GM23338 (cell line): ENCODE results near the gene GAA. TPM values are rescaled to one million over a fixed set of nuclear protein-coding genes. Genes with fewer than 3 reads are reported as not detected.

Experiments
- ATAC-seq: fragments of 200-7000 bp; cut with Tn5 transposase; 3 replicates; pipeline ENCODE4 v1.9.1; 2020
- DNase-seq: peaks from one replicate; pipeline ENCODE4 v3.0.0-alpha.2; 2015; ENCODE audit warnings: low spot score
- H2AFZ ChIP-seq: fragments of 200-600 bp; sonication (generic); 2 replicates; pipeline ENCODE4 v1.8.0; 2016; ENCODE audit warnings: antibody characterized with exemption, mild to moderate bottlenecking, moderate library complexity
- H3F3A ChIP-seq: fragments of 200-600 bp; sonication (generic); replicated peaks from 2 replicates; pipeline ENCODE4 v1.8.0; 2017; ENCODE audit warnings: antibody characterized with exemption, mixed run types, low read depth
- H3K27ac ChIP-seq: fragments of 200-600 bp; sonication (generic); 2 replicates; pipeline ENCODE4 v1.6.1; 2016; ENCODE audit warnings: low read depth
- H3K27me3 ChIP-seq: fragments of 200-600 bp; sonication (generic); 2 replicates; pipeline ENCODE4 v1.8.0; 2016; ENCODE audit warnings: mild to moderate bottlenecking, mixed run types, moderate library complexity; ENCODE audit not compliant: insufficient read depth
- H3K36me3 ChIP-seq: fragments of 200-600 bp; sonication (generic); 2 replicates; pipeline ENCODE4 v1.8.0; 2016; ENCODE audit warnings: mild to moderate bottlenecking; ENCODE audit not compliant: insufficient read depth
- H3K4me1 ChIP-seq: fragments of 200-600 bp; sonication (generic); 2 replicates; pipeline ENCODE4 v1.8.0; 2016; ENCODE audit warnings: mild to moderate bottlenecking, moderate library complexity; ENCODE audit not compliant: insufficient read depth
- H3K4me2 ChIP-seq: fragments of 200-600 bp; sonication (generic); 2 replicates; pipeline ENCODE4 v1.7.1; 2017; ENCODE audit warnings: mixed run types
- H3K4me3 ChIP-seq: fragments of 200-600 bp; sonication (generic); 2 replicates; pipeline ENCODE4 v1.6.1; 2016; ENCODE audit warnings: mixed run types
- H3K79me2 ChIP-seq: fragments of 200-600 bp; sonication (generic); replicated peaks from 2 replicates; pipeline ENCODE4 v1.8.0; 2017; ENCODE audit warnings: mild to moderate bottlenecking; ENCODE audit not compliant: insufficient read depth
- H3K9me2 ChIP-seq: fragments of 200-600 bp; sonication (generic); 2 replicates; pipeline ENCODE4 v1.8.0; 2017; ENCODE audit not compliant: insufficient read depth
- H4K20me1 ChIP-seq: fragments of 200-600 bp; sonication (generic); replicated peaks from 2 replicates; pipeline ENCODE4 v1.8.0; 2017; ENCODE audit warnings: mild to moderate bottlenecking; ENCODE audit not compliant: insufficient read depth
- H3K27ac Mint-ChIP-seq: 2 replicates; pipeline ENCODE4 v1.8.0; 2020; ENCODE audit warnings: inconsistent platforms, mild to moderate bottlenecking, moderate library complexity, mixed read lengths
- H3K27me3 Mint-ChIP-seq: 3 replicates; pipeline ENCODE4 v1.8.0; 2022; ENCODE audit warnings: low read depth, mild to moderate bottlenecking, moderate library complexity, mixed read lengths, inconsistent platforms; ENCODE audit not compliant: insufficient read depth, poor library complexity
- H3K36me3 Mint-ChIP-seq: 3 replicates; pipeline ENCODE4 v1.8.0; 2021; ENCODE audit warnings: low read depth, mild to moderate bottlenecking, inconsistent platforms, moderate library complexity, mixed read lengths
- H3K4me1 Mint-ChIP-seq: 3 replicates; pipeline ENCODE4 v1.8.0; 2020; ENCODE audit warnings: mild to moderate bottlenecking, inconsistent platforms, mixed read lengths
- H3K4me3 Mint-ChIP-seq: 3 replicates; pipeline ENCODE4 v1.8.0; 2021; ENCODE audit warnings: moderate library complexity, mild to moderate bottlenecking, inconsistent platforms, mixed read lengths
- H3K9me3 Mint-ChIP-seq: 3 replicates; pipeline ENCODE4 v1.8.0; 2020; ENCODE audit warnings: moderate library complexity, mild to moderate bottlenecking, inconsistent platforms, mixed read lengths
- ETS1 ChIP-seq: IDR thresholded peaks from 2 replicates; pipeline ENCODE4 v1.6.1; 2016; ENCODE audit warnings: antibody characterized with exemption
- JUNB ChIP-seq: IDR thresholded peaks from one replicate; pipeline ENCODE4 v1.6.1; 2016; ENCODE audit warnings: antibody characterized with exemption; ENCODE audit not compliant: unreplicated experiment
- NANOG ChIP-seq: IDR thresholded peaks from 2 replicates; pipeline ENCODE4 v1.6.1; 2016; ENCODE audit warnings: antibody characterized with exemption, borderline replicate concordance
- STAT1 ChIP-seq: IDR thresholded peaks from one replicate; pipeline ENCODE4 v1.6.1; 2016; ENCODE audit warnings: antibody characterized with exemption; ENCODE audit not compliant: unreplicated experiment
- ZNF114 ChIP-seq: fragments of 250-450 bp; sonication (Bioruptor Pico); IDR thresholded peaks from 2 replicates; pipeline ENCODE4 v1.5.0; 2020; ENCODE audit warnings: mild to moderate bottlenecking, moderate library complexity
- ZNF462 ChIP-seq: fragments of 250-450 bp; sonication (Bioruptor Pico); IDR thresholded peaks from 2 replicates; pipeline ENCODE4 v1.5.0; 2020; ENCODE audit warnings: mild to moderate bottlenecking, moderate library complexity
- polyA plus RNA-seq: library from polyadenylated mRNA; unstranded; fragments of >200 nt; fragmentation: Nextera tagmentation; extraction: Ambion mirVana; gene quantifications from 2 replicates; pipeline ENCODE4 v1.2.1, GENCODE V29; 2016
- total RNA-seq: library from RNA; depleted of rRNA; stranded (reverse); fragments of >200 nt; shearing (Covaris generic); gene quantifications from 2 replicates; pipeline ENCODE4 v1.2.3, GENCODE V29; 2014

The GAA gene
- total and polyA plus RNA-seq, 2 experiments from 2014 or later, result 72.5 to 98.1 TPM

GRCh38 chr17:80129006-80129565, 27.7 kb downstream of the GAA start:
- no peak overlapping the region for H3K4me2 ChIP-seq
- no peaks in the 10 kb centered on the region for H3K79me2 ChIP-seq
- DNase-seq (no peak), ATAC-seq (no peak)
- H2AFZ ChIP-seq, result no peak overlapping the region
- no peak overlapping the region for H3K27ac ChIP-seq
- H3F3A ChIP-seq, result 0 out of 2 replicates have a peak, but pooled peaks cover 8% of the 10 kb centered on the region
- no peak overlapping the region for H3K4me3 Mint-ChIP-seq
- H3K4me3 ChIP-seq, result no peak overlapping the region
- peaks cover 6% of the 10 kb centered on the region for H3K27me3 Mint-ChIP-seq
- H3K4me1 Mint-ChIP-seq, result peaks cover 21% of the 10 kb centered on the region
- peaks cover 9% of the 10 kb centered on the region for H3K4me1 ChIP-seq
- H3K9me2 ChIP-seq, result no peaks in the 10 kb centered on the region
- TF ChIP-seq JUNB (no peak), ZNF462 (CRISPR knock-in tag) (no peak), ZNF114 (CRISPR knock-in tag) (no peak), NANOG (no peak), ETS1 (no peak), STAT1 (no peak)
- H3K27me3 ChIP-seq, result no peaks in the 10 kb centered on the region
- H4K20me1 ChIP-seq, result peaks cover 2% of the 10 kb centered on the region; the same call in 1 of the 2 replicates
- no peak overlapping the region for H3K27ac Mint-ChIP-seq
- H3K36me3 Mint-ChIP-seq, result peaks cover 17% of the 10 kb centered on the region
- H3K9me3 Mint-ChIP-seq, result no peaks in the 10 kb centered on the region
- H3K36me3 ChIP-seq, result peaks cover 4% of the 10 kb centered on the region
